OCI-LY3 (cell line): ENCODE data around the gene PLA2G6.

Source experiments
- H2AFZ ChIP-seq: fragments of 200-600, 300-600 bp; shearing (Covaris generic); 2 replicates; pipeline ENCODE4 v1.6.0; 2014; ENCODE audit warnings: antibody characterized with exemption, low read depth, low read length
- H3K27ac ChIP-seq: fragments of 200-600, 300-600 bp; sonication (generic); 2 replicates; pipeline ENCODE4 v1.5.1; 2014; ENCODE audit warnings: mild to moderate bottlenecking, low read length, moderate library complexity, mixed read lengths
- H3K27me3 ChIP-seq: fragments of 200-600, 300-600 bp; sonication (generic); 2 replicates; pipeline ENCODE4 v1.6.1; 2014; ENCODE audit warnings: low read depth, low read length, mixed read lengths
- H3K36me3 ChIP-seq: fragments of 200-600, 300-600 bp; sonication (generic); replicated peaks from 2 replicates; pipeline ENCODE3; 2014; ENCODE audit warnings: low read depth, low read length, mixed read lengths
- H3K4me1 ChIP-seq: fragments of 300-600, 200-600 bp; sonication (generic); 2 replicates; pipeline ENCODE4 v1.6.1; 2014; ENCODE audit warnings: low read length, mixed read lengths
- H3K4me2 ChIP-seq: fragments of 200-600, 300-600 bp; sonication (generic); 2 replicates; pipeline ENCODE4 v1.6.1; 2014; ENCODE audit warnings: low read length, mixed read lengths
- H3K4me3 ChIP-seq: fragments of 300-600, 200-600 bp; sonication (generic); 2 replicates; pipeline ENCODE4 v1.5.1; 2014; ENCODE audit warnings: antibody characterized with exemption, mild to moderate bottlenecking, low read length, moderate library complexity
- H3K79me2 ChIP-seq: fragments of 300-600, 200-600 bp; shearing (Covaris generic); 2 replicates; pipeline ENCODE4 v1.6.1; 2014; ENCODE audit warnings: mild to moderate bottlenecking, low read length, mixed read lengths
- H3K9ac ChIP-seq: fragments of 300-600, 200-600 bp; shearing (Covaris generic); 2 replicates; pipeline ENCODE4 v1.6.0; 2014; ENCODE audit warnings: mild to moderate bottlenecking, low read length, moderate library complexity
- H3K9me3 ChIP-seq: fragments of 200-600, 300-600 bp; shearing (Covaris generic); 2 replicates; pipeline ENCODE4 v1.6.1; 2014; ENCODE audit warnings: low read length, mixed read lengths; ENCODE audit not compliant: insufficient read depth
- H4K20me1 ChIP-seq: fragments of 200-600, 300-600 bp; sonication (generic); 2 replicates; pipeline ENCODE4 v1.6.1; 2016; ENCODE audit warnings: low read length, mixed read lengths; ENCODE audit not compliant: insufficient read depth
- EZH2phosphoT487 ChIP-seq: fragments of 200-600 bp; shearing (Covaris generic); IDR thresholded peaks from 2 replicates; pipeline ENCODE4 v1.6.1; 2018; ENCODE audit warnings: antibody characterized with exemption, mixed run types, low read depth
- TF ChIP-seq, protein P1 (sequence below): fragments of 200-600, 300-600 bp; sonication (generic); IDR thresholded peaks from 2 replicates; pipeline ENCODE4 v1.5.1; 2014; ENCODE audit warnings: antibody characterized with exemption, low read length, low read depth

The PLA2G6 gene

DNA sequence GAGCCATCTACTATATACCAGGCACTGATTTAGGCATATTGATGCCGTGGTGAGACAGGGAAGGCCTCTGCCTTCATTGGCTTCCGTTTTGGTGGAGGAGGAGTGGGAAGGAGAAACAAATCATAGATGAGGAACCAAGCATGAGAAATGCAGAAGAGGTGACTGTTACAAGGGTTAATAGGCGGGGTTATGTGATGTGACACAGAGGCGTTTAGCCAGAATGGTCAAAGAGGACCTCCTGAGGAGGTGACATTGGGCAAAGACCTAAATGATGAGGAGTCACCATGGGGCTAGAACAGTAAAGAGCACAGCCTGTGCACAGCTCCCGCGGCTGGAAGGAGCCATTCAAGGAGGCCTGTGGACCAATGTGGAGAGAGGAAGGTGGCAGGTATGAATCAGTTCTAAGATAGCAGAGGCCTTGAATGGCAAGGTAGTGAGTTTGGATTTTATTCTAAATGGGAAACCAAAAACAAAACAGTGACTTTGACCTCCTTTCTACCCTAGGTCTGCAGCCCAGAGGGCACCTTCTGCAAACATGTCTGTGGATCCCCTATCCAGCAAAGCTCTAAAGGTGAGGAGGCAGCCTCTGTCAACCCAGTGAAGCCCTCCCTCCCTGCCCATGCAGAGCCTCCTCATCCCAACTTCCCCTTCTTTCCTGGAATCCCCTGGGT, 31.8 kb upstream of the PLA2G6 start:
- Histone ChIP-seq H3K79me2 (peaks cover 6% of the 10 kb centered on the region; the same call in 1 of the 2 replicates), H3K4me2 (peak overlapping the region; percentile 52)

DNA sequence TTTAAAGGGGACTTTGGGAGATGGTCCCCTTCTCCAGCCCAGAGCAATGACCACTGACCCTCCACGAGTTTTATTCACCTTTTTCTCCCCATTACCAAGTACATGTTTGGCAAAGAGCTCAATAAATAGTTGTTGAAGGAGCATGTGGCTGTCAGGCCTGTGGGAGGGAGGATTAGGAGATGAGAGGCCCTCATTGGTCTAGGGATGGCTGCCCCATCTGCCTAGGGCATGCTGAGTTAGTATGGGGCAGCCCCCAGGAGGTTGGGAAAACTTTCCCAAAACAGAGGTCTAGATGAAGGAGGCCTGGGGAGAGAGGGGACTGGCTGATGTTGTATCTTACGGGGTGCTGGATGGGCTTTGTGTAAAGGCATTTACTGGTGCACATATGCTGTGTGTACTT, 30.8 kb upstream of the PLA2G6 start:
- Histone ChIP-seq H3K27me3 (no peaks in the 10 kb centered on the region), H3K9ac (no peak overlapping the region), H3K4me3 (no peak overlapping the region), H3K27ac (peak overlapping the region; percentile 81; the same call in 1 of the 2 replicates), H3K4me1 (peaks cover 31% of the 10 kb centered on the region), H3K36me3 (peaks cover 22% of the 10 kb centered on the region), H2AFZ (no peak overlapping the region), H3K79me2 (peaks cover 6% of the 10 kb centered on the region; the same call in 1 of the 2 replicates), H3K9me3 (no peaks in the 10 kb centered on the region), H3K4me2 (no peak overlapping the region), H4K20me1 (0 out of 2 replicates have a peak, but pooled peaks cover 10% of the 10 kb centered on the region)
- TF ChIP-seq EZH2phosphoT487 = no peak
- TF ChIP-seq, protein P1, sequence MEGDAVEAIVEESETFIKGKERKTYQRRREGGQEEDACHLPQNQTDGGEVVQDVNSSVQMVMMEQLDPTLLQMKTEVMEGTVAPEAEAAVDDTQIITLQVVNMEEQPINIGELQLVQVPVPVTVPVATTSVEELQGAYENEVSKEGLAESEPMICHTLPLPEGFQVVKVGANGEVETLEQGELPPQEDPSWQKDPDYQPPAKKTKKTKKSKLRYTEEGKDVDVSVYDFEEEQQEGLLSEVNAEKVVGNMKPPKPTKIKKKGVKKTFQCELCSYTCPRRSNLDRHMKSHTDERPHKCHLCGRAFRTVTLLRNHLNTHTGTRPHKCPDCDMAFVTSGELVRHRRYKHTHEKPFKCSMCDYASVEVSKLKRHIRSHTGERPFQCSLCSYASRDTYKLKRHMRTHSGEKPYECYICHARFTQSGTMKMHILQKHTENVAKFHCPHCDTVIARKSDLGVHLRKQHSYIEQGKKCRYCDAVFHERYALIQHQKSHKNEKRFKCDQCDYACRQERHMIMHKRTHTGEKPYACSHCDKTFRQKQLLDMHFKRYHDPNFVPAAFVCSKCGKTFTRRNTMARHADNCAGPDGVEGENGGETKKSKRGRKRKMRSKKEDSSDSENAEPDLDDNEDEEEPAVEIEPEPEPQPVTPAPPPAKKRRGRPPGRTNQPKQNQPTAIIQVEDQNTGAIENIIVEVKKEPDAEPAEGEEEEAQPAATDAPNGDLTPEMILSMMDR = no peak

More for the DNA sequence above, 31.8 kb upstream of the PLA2G6 start:
- no peak for TF ChIP-seq EZH2phosphoT487
- TF ChIP-seq, protein P1 = no peak
- H3K9me3 ChIP-seq = no peaks in the 10 kb centered on the region
- H3K9ac ChIP-seq = peak overlapping the region; percentile 33
- H4K20me1 ChIP-seq = 0 out of 2 replicates have a peak, but pooled peaks cover 4% of the 10 kb centered on the region
- H3K4me3 ChIP-seq = 0 out of 2 replicates have a peak overlapping the region, but pooled peaks have one; percentile 7
- peaks cover 22% of the 10 kb centered on the region for H3K36me3 ChIP-seq
- no peaks in the 10 kb centered on the region for H3K27me3 ChIP-seq
- peaks cover 37% of the 10 kb centered on the region for H3K4me1 ChIP-seq
- H2AFZ ChIP-seq = no peak overlapping the region
- H3K27ac ChIP-seq = peak overlapping the region; percentile 81

DNA sequence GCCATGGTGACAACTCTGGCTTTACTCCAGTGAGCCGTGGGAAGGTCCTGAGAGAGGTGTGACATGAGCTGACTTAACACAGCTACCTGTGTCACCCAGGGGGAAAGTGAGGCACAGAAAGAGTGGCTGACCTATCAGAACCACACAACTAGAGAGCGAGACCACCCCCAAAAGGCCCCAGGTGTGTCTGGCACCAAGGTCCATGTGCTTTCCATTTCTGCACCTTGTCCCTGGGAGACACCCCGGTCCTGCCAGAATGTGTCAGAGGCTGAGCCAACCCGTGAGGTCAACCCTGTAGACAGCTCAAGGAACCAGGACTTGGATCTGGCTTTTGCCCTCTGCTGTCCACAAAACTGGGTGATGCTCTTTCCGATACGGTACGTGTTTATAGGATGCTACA, 29.9 kb upstream of the PLA2G6 start:
- H3K4me3 ChIP-seq = no peak overlapping the region
- H3K27ac ChIP-seq = no peak overlapping the region
- H3K9ac ChIP-seq = no peak overlapping the region
- 0 out of 2 replicates have a peak, but pooled peaks cover 10% of the 10 kb centered on the region for H4K20me1 ChIP-seq
- peaks cover 6% of the 10 kb centered on the region; the same call in 1 of the 2 replicates for H3K79me2 ChIP-seq
- no peaks in the 10 kb centered on the region for H3K9me3 ChIP-seq
- H3K4me2 ChIP-seq = no peak overlapping the region
- peaks cover 21% of the 10 kb centered on the region for H3K36me3 ChIP-seq
- peaks cover 31% of the 10 kb centered on the region for H3K4me1 ChIP-seq
- TF ChIP-seq, protein P1 = no peak
- H2AFZ ChIP-seq = no peak overlapping the region
- no peaks in the 10 kb centered on the region for H3K27me3 ChIP-seq

DNA sequence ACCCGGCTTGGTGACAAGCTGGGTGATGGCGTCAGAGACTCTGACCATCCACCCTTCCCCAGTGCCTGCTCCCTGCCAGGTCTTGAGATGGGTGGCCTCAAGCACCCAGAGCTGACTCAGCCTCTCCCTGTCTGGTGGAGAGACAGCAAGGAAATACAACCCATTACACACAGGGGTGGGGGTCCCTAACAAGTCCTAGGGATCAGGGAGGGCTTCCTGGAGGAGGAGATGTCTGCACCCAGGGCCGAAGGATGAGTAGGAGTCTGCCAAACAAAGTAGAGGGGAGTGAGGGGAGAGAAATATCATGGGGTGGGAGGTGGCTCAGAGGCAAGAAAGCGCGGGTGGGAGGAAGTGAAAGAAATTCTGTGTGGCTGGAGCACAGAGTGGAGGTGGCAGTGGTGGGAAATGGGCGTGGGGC, 26.9 kb upstream of the PLA2G6 start:
- Histone ChIP-seq H3K36me3 (peaks cover 5% of the 10 kb centered on the region), H3K4me2 (no peak overlapping the region), H4K20me1 (peaks cover 22% of the 10 kb centered on the region; the same call in 1 of the 2 replicates), H3K79me2 (peaks cover 12% of the 10 kb centered on the region; the same call in 1 of the 2 replicates), H3K27me3 (no peaks in the 10 kb centered on the region), H3K9me3 (no peaks in the 10 kb centered on the region), H3K27ac (no peak overlapping the region), H3K9ac (no peak overlapping the region), H3K4me1 (peaks cover 40% of the 10 kb centered on the region), H3K4me3 (no peak overlapping the region), H2AFZ (no peak overlapping the region)
- TF ChIP-seq, protein P1 = no peak
- no peak for TF ChIP-seq EZH2phosphoT487
